ENCODE measurements around the gene RALB.
"Not testable (repeated sequence)": the region's sequence is repeated elsewhere in the genome, so short reads cannot be mapped to it uniquely, and the experiment has no call there.

RALB gene

GRCh38 chr2:120244656-120245519, 7.8 kb upstream of the RALB start:
- DNase-seq, result no peak

- peak; percentile 28 for DNase-seq
These were observed 6.9 kb upstream of the RALB start for GRCh38 chr2:120245520-120246332.

- DNase-seq, result no peak
These were observed 5.9 kb upstream of the RALB start for GRCh38 chr2:120246546-120247300.

- DNase-seq, result no peak
These were observed 4.8 kb upstream of the RALB start for GRCh38 chr2:120247851-120248250.

- DNase-seq, result no peak
These were observed 2.0 kb upstream of the RALB start for GRCh38 chr2:120250640-120251039.

GRCh38 chr2:120251078-120251477, 1.6 kb upstream of the RALB start:
- DNase-seq, result no peak

GRCh38 chr2:120251880-120252224, 800 bp upstream of the RALB start:
- DNase-seq, result no peak

- DNase-seq, result peak; percentile 70
These were observed 600 bp downstream of the RALB start for GRCh38 chr2:120253021-120253882.

- DNase-seq, result no peak
These were observed 1.5 kb downstream of the RALB start for GRCh38 chr2:120254178-120254577.

- DNase-seq, result no peak
These were observed 2.4 kb downstream of the RALB start for GRCh38 chr2:120255071-120255470.

- DNase-seq, result no peak
These were observed 3.5 kb downstream of the RALB start for GRCh38 chr2:120255986-120256650.

GRCh38 chr2:120256651-120257000, 4.0 kb downstream of the RALB start:
- DNase-seq, result no peak

- DNase-seq, result no peak
These were observed 4.9 kb downstream of the RALB start for GRCh38 chr2:120257522-120257921.

- DNase-seq, result no peak
These were observed 5.5 kb downstream of the RALB start for GRCh38 chr2:120258196-120258595.

- DNase-seq, result not testable (repeated sequence)
These were observed 7.3 kb downstream of the RALB start for GRCh38 chr2:120259939-120260338.

GRCh38 chr2:120260736-120261135, 8.1 kb downstream of the RALB start:
- no peak for DNase-seq

GRCh38 chr2:120261387-120262006, 8.8 kb downstream of the RALB start:
- no peak for DNase-seq

- DNase-seq, result no peak
These were observed 9.5 kb downstream of the RALB start for GRCh38 chr2:120262150-120262549.

- no peak for DNase-seq
These were observed 10.2 kb downstream of the RALB start for GRCh38 chr2:120262761-120263428.

- DNase-seq, result no peak
These were observed 12.4 kb downstream of the RALB start for GRCh38 chr2:120265006-120265405.

GRCh38 chr2:120267348-120267747, 14.7 kb downstream of the RALB start:
- DNase-seq, result no peak
